ENCODE data around the gene SENP7. TPM values are rescaled to one million over a fixed set of nuclear protein-coding genes. Genes with fewer than 3 reads are reported as not detected.

The SENP7 gene
- total and polyA plus RNA-seq, 2 experiments from 2014 or later, result 5.0 to 9.0 TPM

- TF ChIP-seq REST (IDR thresholded peaks at IDR 0.05; ENCODE audit: unreplicated experiment) (no peak), CREB1 (CRISPR knock-in tag; IDR thresholded peaks at IDR 0.05; ENCODE audit: low read depth) (no peak), ZNF331 (CRISPR knock-in tag; IDR thresholded peaks at IDR 0.05; ENCODE audit: low read depth) (no peak)
Measured at GRCh38 chr3:101461451-101461850, 51.6 kb downstream of the SENP7 start (continued).

DNA sequence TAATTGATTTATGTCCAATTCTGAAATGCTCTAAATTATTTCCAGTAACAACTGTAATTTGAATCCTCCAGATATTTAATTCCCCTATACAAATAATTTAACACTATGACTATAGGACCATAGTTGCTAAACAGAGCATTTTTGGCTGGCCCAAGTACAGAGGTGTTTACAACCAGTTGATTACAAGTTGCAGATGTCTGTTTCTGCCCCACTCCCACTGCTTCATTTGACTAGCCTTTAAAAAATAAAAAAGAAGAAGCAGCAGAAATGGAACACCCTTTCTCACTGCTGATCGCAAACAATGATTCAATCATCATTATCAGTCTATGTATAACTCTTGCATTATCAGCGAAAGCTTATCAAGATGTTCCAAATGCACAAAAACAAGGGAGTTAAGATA, 54.6 kb downstream of the SENP7 start:
- H2AFZ ChIP-seq, result no peak overlapping the region
- TF ChIP-seq NANOG (IDR thresholded peaks at IDR 0.05; ENCODE audit: borderline replicate concordance), result no peak
- no peak for TF ChIP-seq EZH2phosphoT487 (IDR thresholded peaks at IDR 0.05; ENCODE audit: unreplicated experiment)
- TF ChIP-seq CREB1 (CRISPR knock-in tag; IDR thresholded peaks at IDR 0.05; ENCODE audit: low read depth), result no peak
- TF ChIP-seq JUNB (IDR thresholded peaks at IDR 0.05; ENCODE audit: unreplicated experiment), result no peak
- no peak for TF ChIP-seq EZH2 (IDR thresholded peaks at IDR 0.05; ENCODE audit: low read depth, unreplicated experiment)
- no peak for TF ChIP-seq ZNF331 (CRISPR knock-in tag; IDR thresholded peaks at IDR 0.05; ENCODE audit: low read depth)
- no peak for TF ChIP-seq ZNF114 (CRISPR knock-in tag; IDR thresholded peaks at IDR 0.05)
- TF ChIP-seq POLR2AphosphoS5 (IDR thresholded peaks at IDR 0.05; ENCODE audit: low read depth), result no peak
- TF ChIP-seq, protein P1, sequence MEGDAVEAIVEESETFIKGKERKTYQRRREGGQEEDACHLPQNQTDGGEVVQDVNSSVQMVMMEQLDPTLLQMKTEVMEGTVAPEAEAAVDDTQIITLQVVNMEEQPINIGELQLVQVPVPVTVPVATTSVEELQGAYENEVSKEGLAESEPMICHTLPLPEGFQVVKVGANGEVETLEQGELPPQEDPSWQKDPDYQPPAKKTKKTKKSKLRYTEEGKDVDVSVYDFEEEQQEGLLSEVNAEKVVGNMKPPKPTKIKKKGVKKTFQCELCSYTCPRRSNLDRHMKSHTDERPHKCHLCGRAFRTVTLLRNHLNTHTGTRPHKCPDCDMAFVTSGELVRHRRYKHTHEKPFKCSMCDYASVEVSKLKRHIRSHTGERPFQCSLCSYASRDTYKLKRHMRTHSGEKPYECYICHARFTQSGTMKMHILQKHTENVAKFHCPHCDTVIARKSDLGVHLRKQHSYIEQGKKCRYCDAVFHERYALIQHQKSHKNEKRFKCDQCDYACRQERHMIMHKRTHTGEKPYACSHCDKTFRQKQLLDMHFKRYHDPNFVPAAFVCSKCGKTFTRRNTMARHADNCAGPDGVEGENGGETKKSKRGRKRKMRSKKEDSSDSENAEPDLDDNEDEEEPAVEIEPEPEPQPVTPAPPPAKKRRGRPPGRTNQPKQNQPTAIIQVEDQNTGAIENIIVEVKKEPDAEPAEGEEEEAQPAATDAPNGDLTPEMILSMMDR (conservative IDR thresholded peaks at IDR 0.05; ENCODE audit: low read depth in 2 of 2), result no peak
- no peak for TF ChIP-seq REST (IDR thresholded peaks at IDR 0.05; ENCODE audit: unreplicated experiment)
- no peak for TF ChIP-seq ETS1 (IDR thresholded peaks at IDR 0.05)
- no peak for TF ChIP-seq STAT1 (IDR thresholded peaks at IDR 0.05; ENCODE audit: unreplicated experiment)

More for the DNA sequence above, 54.6 kb downstream of the SENP7 start:
- H3K4me1 ChIP-seq (ENCODE audit: insufficient read depth), result no peaks in the 10 kb centered on the region
- no peak overlapping the region for H3K4me3 ChIP-seq
- DNase-seq (ENCODE audit: low spot score), result no peak
- H3K9me3 Mint-ChIP-seq, result no peaks in the 10 kb centered on the region
- H3K27me3 Mint-ChIP-seq (ENCODE audit: insufficient read depth, low read depth, poor library complexity), result no peaks in the 10 kb centered on the region
- no peaks in the 10 kb centered on the region for H3K4me1 Mint-ChIP-seq
- no peak overlapping the region for H3K4me2 ChIP-seq
- no peaks in the 10 kb centered on the region; the same call in 2 of the 3 replicates for H3K36me3 Mint-ChIP-seq (ENCODE audit: low read depth)
- no peak for ATAC-seq
- no peak overlapping the region for H3K4me3 Mint-ChIP-seq
- H3F3A ChIP-seq (replicated peaks; ENCODE audit: low read depth), result no peaks in the 10 kb centered on the region
- no peaks in the 10 kb centered on the region for H3K79me2 ChIP-seq (replicated peaks; ENCODE audit: insufficient read depth)
- H3K9me2 ChIP-seq (ENCODE audit: insufficient read depth), result no peaks in the 10 kb centered on the region
- no peaks in the 10 kb centered on the region for H4K20me1 ChIP-seq (replicated peaks; ENCODE audit: insufficient read depth)
- no peaks in the 10 kb centered on the region for H3K27me3 ChIP-seq (ENCODE audit: insufficient read depth)
- H3K36me3 ChIP-seq (ENCODE audit: insufficient read depth), result no peaks in the 10 kb centered on the region
- no peak overlapping the region for H3K27ac ChIP-seq (ENCODE audit: low read depth)
- H3K27ac Mint-ChIP-seq, result no peak overlapping the region
